ENCODE results near the gene SF3A1.
A peak's percentile ranks its signal among the peaks of the same experiment; 100 is the strongest.

Gene SF3A1

GRCh38 chr22:30286813-30287647, 69.7 kb downstream of the SF3A1 start:
- peak; percentile 42 for DNase-seq (ENCODE audit: low read depth)

GRCh38 chr22:30286331-30286730, 70.4 kb downstream of the SF3A1 start:
- DNase-seq (ENCODE audit: low read depth): no peak

DNA sequence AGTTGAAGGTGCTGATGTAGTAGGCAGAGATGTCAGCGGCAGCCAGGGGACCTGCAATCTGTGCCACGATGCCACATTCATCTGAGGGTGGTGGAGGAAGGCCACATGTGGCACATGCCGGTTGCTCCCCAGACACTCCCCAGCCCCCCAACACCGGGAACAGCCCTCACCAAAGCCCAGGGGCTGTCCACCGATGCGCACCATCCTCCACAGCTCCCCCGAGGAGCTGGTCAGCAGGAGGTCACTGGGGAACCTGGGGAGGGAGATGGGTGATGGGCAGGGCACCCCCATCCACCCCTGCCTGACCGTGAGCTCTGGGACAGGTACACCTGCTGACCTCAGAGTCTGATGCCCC, 70.9 kb downstream of the SF3A1 start:
- no peak for DNase-seq (ENCODE audit: low read depth)

DNA sequence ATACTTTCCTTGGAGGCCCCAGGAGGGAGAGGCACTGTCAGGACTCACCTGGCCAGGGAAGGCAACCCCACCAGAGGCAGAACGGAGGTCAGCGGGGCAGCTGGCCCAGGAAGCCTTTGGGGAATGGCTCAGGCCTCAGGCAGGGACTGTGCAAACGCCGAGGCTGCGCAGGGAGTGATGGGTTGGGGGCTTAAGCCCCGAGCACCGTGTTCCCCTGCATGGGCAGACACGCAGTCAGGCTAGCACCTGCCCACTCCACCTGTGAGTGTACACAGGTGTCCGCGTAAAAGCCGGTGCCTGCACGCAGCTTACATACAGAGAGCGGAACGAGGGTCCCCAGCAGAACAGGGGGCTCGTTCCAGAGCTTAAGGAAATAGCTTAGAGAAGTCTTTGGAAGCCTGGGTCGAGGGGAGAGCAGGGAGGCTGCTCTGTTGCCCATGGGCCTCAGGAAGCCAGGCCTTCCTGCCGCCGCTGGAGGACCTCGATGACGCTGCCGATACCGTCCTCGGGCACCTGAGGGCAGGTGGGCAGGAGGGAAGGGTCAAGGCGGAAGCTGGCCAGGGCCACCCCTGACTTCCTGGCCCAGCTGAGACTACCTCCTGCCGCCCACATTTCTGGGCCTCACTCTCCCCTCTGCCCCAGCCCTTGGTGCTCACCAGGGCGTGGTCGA, 71.4 kb downstream of the SF3A1 start:
- DNase-seq (ENCODE audit: low read depth): no peak

DNA sequence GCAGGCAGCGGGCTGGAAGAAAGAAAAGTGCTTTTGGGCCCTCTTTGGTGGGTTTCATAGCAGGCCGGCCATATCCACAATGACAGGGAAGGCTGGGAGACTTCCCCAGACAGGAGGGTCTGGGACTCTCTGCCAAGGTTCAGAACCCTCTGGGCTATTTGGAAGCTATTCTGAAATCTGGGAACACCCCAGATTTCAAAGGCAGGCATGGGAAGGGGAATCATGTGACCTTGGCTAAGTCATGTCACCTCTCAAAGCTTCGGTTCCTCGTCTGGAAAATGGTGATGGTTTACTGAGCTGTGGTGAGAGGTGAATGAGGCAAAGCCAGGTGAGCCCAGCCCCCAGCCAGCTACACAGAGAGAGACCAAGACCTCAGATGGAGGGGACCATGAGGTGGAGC, 72.0 kb downstream of the SF3A1 start:
- no peak for DNase-seq (ENCODE audit: low read depth)

GRCh38 chr22:30284172-30284571, 72.5 kb downstream of the SF3A1 start:
- DNase-seq (ENCODE audit: low read depth): no peak

- no peak for DNase-seq (ENCODE audit: low read depth)
Observed at GRCh38 chr22:30283342-30283741, 73.4 kb downstream of the SF3A1 start.

DNA sequence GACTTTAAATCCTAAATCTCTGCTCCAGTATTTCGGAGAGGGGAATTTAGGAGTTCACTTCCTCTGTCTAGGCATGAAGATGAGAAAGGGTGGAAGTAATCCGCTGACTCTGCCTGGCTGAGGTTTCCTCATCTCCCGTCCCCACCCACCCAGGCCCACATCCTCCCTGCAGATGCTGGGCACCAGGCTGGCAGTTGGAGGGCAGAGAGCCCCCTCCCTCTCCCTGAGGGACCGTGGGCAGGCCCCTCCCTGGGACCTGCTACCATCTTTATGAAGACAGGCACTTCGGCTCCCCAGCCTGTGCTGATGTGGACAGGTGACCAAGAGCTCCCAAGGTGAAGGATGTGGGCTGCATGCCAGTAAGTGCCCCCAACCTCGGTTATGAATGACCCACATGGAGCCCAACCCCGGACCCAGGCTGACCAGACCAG, 74.1 kb downstream of the SF3A1 start:
- no peak for DNase-seq (ENCODE audit: low read depth)

All from iris pigment epithelial cell (primary cell).